Measurements from ENCODE around the gene NAV2. TPM values are rescaled to one million over a fixed set of nuclear protein-coding genes. Genes with fewer than 3 reads are reported as not detected.

Gene NAV2
- total and polyA plus RNA-seq, 3 donors from 2014 or later = 3.4 to 6.0 (median 3.9) TPM

GRCh38 chr11:20042045-20042639, 329.5 kb downstream of the NAV2 start:
- 85 to 91% methylated on average over 5 of the region's 5 CpGs for WGBS, 2 donors
- TF ChIP-seq, protein P1, sequence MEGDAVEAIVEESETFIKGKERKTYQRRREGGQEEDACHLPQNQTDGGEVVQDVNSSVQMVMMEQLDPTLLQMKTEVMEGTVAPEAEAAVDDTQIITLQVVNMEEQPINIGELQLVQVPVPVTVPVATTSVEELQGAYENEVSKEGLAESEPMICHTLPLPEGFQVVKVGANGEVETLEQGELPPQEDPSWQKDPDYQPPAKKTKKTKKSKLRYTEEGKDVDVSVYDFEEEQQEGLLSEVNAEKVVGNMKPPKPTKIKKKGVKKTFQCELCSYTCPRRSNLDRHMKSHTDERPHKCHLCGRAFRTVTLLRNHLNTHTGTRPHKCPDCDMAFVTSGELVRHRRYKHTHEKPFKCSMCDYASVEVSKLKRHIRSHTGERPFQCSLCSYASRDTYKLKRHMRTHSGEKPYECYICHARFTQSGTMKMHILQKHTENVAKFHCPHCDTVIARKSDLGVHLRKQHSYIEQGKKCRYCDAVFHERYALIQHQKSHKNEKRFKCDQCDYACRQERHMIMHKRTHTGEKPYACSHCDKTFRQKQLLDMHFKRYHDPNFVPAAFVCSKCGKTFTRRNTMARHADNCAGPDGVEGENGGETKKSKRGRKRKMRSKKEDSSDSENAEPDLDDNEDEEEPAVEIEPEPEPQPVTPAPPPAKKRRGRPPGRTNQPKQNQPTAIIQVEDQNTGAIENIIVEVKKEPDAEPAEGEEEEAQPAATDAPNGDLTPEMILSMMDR (IDR thresholded peaks at IDR 0.05) = no peak
- TF ChIP-seq POLR2A (IDR thresholded peaks at IDR 0.05) = no peak
- Histone ChIP-seq H3K4me1 (no peaks in the 10 kb centered on the region), H3K4me3 (no peak overlapping the region), H3K27ac (no peak overlapping the region), H3K9me3 (no peaks in the 10 kb centered on the region), H3K27me3 (no peaks in the 10 kb centered on the region), H3K36me3 (ENCODE audit: low read depth, missing control alignments) (no peaks in the 10 kb centered on the region)
- intact Hi-C loops (cut with DNase I; ENCODE audit: low total_unique reads) = no loop called here
- no peak for DNase-seq

- Histone ChIP-seq H3K9me3 (no peaks in the 10 kb centered on the region), H3K27ac (no peak overlapping the region), H3K4me1 (no peaks in the 10 kb centered on the region), H3K36me3 (ENCODE audit: low read depth, missing control alignments) (no peaks in the 10 kb centered on the region), H3K27me3 (no peaks in the 10 kb centered on the region), H3K4me3 (no peak overlapping the region)
- intact Hi-C loops (cut with DNase I; ENCODE audit: low total_unique reads) = no loop called here
- no peak for DNase-seq
- WGBS, 2 donors = 78 to 82% methylated on average over 11 of the region's 11 CpGs
- TF ChIP-seq, protein P1 (IDR thresholded peaks at IDR 0.05) = no peak
- no peak for TF ChIP-seq POLR2A (IDR thresholded peaks at IDR 0.05)
These were observed 330.2 kb downstream of the NAV2 start for GRCh38 chr11:20042811-20043341.

DNA sequence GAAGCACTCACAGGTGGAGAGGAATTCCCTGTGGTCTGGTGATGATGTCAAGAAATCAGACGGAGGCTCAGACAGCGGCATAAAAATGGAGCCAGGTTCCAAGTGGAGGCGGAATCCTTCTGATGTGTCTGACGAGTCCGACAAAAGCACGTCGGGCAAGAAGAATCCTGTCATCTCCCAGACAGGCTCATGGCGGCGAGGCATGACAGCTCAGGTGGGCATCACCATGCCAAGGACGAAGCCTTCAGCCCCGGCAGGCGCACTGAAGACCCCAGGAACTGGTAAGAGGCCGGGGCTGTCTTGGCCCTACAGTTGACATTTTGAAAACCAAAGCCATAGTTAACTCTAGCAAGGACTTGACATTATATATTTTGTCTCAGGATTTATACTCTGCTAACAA, 331.4 kb downstream of the NAV2 start:
- Histone ChIP-seq H3K36me3 (ENCODE audit: low read depth, missing control alignments) (no peaks in the 10 kb centered on the region), H3K4me3 (no peak overlapping the region), H3K4me1 (no peaks in the 10 kb centered on the region), H3K27me3 (no peaks in the 10 kb centered on the region), H3K27ac (no peak overlapping the region), H3K9me3 (no peaks in the 10 kb centered on the region)
- 96 to 97% methylated on average over 13 of the region's 13 CpGs for WGBS, 2 donors
- DNase-seq = no peak
- intact Hi-C loops (cut with DNase I; ENCODE audit: low total_unique reads) = no loop called here
- TF ChIP-seq, protein P1 (IDR thresholded peaks at IDR 0.05) = no peak
- no peak for TF ChIP-seq POLR2A (IDR thresholded peaks at IDR 0.05)

GRCh38 chr11:20045098-20045688, 332.6 kb downstream of the NAV2 start:
- H3K9me3 ChIP-seq = no peaks in the 10 kb centered on the region
- 95 to 96% methylated on average over 12 to 19 of the region's 19 CpGs for WGBS, 2 donors
- DNase-seq = no peak
- no peaks in the 10 kb centered on the region for H3K36me3 ChIP-seq (ENCODE audit: low read depth, missing control alignments)
- no peaks in the 10 kb centered on the region for H3K4me1 ChIP-seq
- no peak for TF ChIP-seq POLR2A (IDR thresholded peaks at IDR 0.05)
- TF ChIP-seq, protein P1 (IDR thresholded peaks at IDR 0.05) = no peak
- no peaks in the 10 kb centered on the region for H3K27me3 ChIP-seq
- no peak overlapping the region for H3K27ac ChIP-seq
- intact Hi-C loops (cut with DNase I; ENCODE audit: low total_unique reads) = no loop called here
- H3K4me3 ChIP-seq = no peak overlapping the region

All from testis (tissue), 3 donors.